ENCODE measurements around the gene SUMF2.
"Not testable (repeated sequence)": the region's sequence is repeated elsewhere in the genome, so short reads cannot be mapped to it uniquely, and the experiment has no call there.

The SUMF2 gene

GRCh38 chr7:56081626-56082340 is 17.7 kb downstream of the SUMF2 start:
- no peak overlapping the region for H3K4me3 Mint-ChIP-seq
- peak overlapping the region; percentile 34 for H3K27ac Mint-ChIP-seq
- no peaks in the 10 kb centered on the region for H3K27me3 Mint-ChIP-seq
- no peaks in the 10 kb centered on the region for H3K9me3 Mint-ChIP-seq
- DNase-seq, result no peak
- no peaks in the 10 kb centered on the region for H3K4me1 Mint-ChIP-seq (ENCODE audit: low read depth)
- peaks cover 86% of the 10 kb centered on the region for H3K36me3 Mint-ChIP-seq (ENCODE audit: low read depth)

GRCh38 chr7:56083150-56083785 is 19.2 kb downstream of the SUMF2 start:
- Mint-ChIP-seq H3K4me1 (ENCODE audit: low read depth) (no peaks in the 10 kb centered on the region), H3K27me3 (no peaks in the 10 kb centered on the region), H3K4me3 (no peak overlapping the region), H3K9me3 (no peaks in the 10 kb centered on the region), H3K36me3 (ENCODE audit: low read depth) (peaks cover 90% of the 10 kb centered on the region), H3K27ac (peak overlapping the region; percentile 64)
- no peak for DNase-seq

DNA sequence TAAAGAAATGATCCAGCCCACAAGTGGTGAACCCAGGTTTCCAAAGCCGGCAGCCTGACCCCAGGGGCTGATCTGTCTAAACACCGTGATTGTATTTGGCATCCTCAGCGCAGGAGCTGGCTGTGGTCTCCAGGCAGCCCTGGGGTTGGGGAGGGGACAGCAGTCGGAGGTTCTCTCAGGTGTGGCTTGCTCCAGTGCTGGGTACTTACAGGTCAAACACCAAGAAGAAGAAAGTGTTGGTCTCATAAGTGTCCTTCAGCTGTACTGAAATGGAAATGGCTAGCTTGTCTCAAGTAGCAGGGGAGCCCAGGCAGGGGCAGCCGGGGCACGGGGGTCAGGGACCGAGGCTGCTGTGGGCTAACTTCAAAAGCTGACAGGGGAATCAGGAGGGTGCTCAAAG is 22.7 kb downstream of the SUMF2 start:
- peaks cover 71% of the 10 kb centered on the region for H3K36me3 Mint-ChIP-seq (ENCODE audit: low read depth)
- H3K9me3 Mint-ChIP-seq, result no peaks in the 10 kb centered on the region
- H3K27me3 Mint-ChIP-seq, result no peaks in the 10 kb centered on the region
- H3K27ac Mint-ChIP-seq, result no peak overlapping the region
- H3K4me3 Mint-ChIP-seq, result no peak overlapping the region
- H3K4me1 Mint-ChIP-seq (ENCODE audit: low read depth), result no peaks in the 10 kb centered on the region
- no peak for DNase-seq

DNA sequence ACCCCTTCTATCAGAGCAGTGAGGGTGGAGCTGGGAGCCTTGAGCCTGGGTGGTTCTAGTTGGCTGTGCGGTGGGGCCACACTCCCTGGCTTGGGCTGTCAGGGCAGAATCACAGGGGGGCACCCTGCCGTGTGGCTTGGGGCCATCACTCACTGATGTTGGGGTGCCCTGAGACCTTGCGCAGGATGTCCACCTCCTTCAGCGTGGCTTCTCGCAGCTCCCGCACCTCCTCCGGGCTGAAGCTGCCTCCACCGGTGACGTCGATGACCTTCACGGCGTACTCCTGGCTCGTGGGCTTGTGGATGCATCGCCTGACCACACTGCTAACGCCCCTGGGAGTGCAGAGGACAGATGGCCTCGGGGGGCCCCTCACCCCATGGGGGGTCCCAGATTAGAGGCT is 23.4 kb downstream of the SUMF2 start:
- Mint-ChIP-seq H3K4me1 (ENCODE audit: low read depth) (no peaks in the 10 kb centered on the region), H3K27me3 (no peaks in the 10 kb centered on the region), H3K27ac (no peak overlapping the region), H3K4me3 (no peak overlapping the region), H3K9me3 (no peaks in the 10 kb centered on the region), H3K36me3 (ENCODE audit: low read depth) (peaks cover 67% of the 10 kb centered on the region)
- no peak for DNase-seq

DNA sequence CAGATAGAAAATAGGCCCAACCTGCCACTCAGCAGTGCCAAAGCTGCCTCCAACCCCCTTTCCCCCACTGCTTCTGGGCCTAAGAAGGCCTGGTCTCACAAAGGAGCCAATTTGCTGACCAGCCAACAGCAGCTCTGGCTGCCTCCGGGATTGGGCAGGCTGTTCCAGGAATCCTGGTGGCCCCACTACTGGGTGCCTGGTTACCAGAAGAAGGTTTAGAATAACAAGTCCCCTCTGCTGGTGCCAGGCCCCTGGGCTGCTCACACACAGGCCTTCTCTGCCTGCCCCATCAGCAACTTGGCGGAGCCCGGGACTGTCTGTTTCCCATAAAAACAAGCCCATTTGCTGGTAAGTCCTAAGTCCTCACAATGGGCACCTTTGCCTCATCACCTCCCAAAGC is 27.5 kb downstream of the SUMF2 start:
- Mint-ChIP-seq H3K36me3 (ENCODE audit: low read depth) (peaks cover 36% of the 10 kb centered on the region), H3K27ac (no peak overlapping the region), H3K9me3 (no peaks in the 10 kb centered on the region), H3K4me3 (no peak overlapping the region), H3K27me3 (no peaks in the 10 kb centered on the region), H3K4me1 (ENCODE audit: low read depth) (no peaks in the 10 kb centered on the region)
- no peak for DNase-seq

- not testable (repeated sequence) for H3K27ac Mint-ChIP-seq; H3K4me1 Mint-ChIP-seq (ENCODE audit: low read depth); H3K9me3 Mint-ChIP-seq; DNase-seq; H3K4me3 Mint-ChIP-seq; H3K27me3 Mint-ChIP-seq
- H3K36me3 Mint-ChIP-seq (ENCODE audit: low read depth), result peaks cover 34% of the 10 kb centered on the region
Measured at GRCh38 chr7:56092388-56092787, 28.3 kb downstream of the SUMF2 start.

GRCh38 chr7:56092789-56093531 is 28.9 kb downstream of the SUMF2 start, which contains the start of gene PHKG1:
Gene PHKG1, minus strand, starts transcription at chr7:56092952. Its CDS starts 4,011 bp downstream, at chr7:56088941.
- peaks cover 34% of the 10 kb centered on the region for H3K36me3 Mint-ChIP-seq (ENCODE audit: low read depth)
- no peaks in the 10 kb centered on the region for H3K9me3 Mint-ChIP-seq
- DNase-seq, result no peak
- no peak within 1 kb of the TSS for H3K27ac Mint-ChIP-seq
- no peaks in the 10 kb centered on the region for H3K27me3 Mint-ChIP-seq
- no peaks in the 10 kb centered on the region for H3K4me1 Mint-ChIP-seq (ENCODE audit: low read depth)
- H3K4me3 Mint-ChIP-seq, result no peak within 1 kb of the TSS

DNA sequence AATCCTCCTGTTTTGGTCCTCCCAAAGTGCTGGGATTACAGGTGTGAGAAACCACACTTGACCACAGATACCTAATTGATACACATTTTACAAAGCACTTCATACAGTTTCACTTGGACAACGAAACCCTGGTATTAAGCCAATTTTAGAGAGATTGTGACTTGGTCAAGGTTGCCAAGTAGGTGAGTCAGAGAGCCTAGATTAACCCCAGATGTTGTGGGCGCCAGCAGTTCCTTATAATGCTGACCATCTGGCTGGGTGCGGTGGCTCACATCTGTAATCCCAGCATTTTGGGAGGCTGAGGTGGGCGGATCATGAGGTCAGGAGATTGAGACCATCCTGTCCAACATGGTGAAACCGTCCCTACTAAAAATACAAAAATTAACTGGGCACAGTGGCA is 33.6 kb downstream of the SUMF2 start:
- Mint-ChIP-seq H3K4me3 (no peak overlapping the region), H3K36me3 (ENCODE audit: low read depth) (peaks cover 56% of the 10 kb centered on the region), H3K9me3 (no peaks in the 10 kb centered on the region), H3K27ac (no peak overlapping the region), H3K27me3 (no peaks in the 10 kb centered on the region), H3K4me1 (ENCODE audit: low read depth) (peaks cover 4% of the 10 kb centered on the region)
- no peak for DNase-seq

DNA sequence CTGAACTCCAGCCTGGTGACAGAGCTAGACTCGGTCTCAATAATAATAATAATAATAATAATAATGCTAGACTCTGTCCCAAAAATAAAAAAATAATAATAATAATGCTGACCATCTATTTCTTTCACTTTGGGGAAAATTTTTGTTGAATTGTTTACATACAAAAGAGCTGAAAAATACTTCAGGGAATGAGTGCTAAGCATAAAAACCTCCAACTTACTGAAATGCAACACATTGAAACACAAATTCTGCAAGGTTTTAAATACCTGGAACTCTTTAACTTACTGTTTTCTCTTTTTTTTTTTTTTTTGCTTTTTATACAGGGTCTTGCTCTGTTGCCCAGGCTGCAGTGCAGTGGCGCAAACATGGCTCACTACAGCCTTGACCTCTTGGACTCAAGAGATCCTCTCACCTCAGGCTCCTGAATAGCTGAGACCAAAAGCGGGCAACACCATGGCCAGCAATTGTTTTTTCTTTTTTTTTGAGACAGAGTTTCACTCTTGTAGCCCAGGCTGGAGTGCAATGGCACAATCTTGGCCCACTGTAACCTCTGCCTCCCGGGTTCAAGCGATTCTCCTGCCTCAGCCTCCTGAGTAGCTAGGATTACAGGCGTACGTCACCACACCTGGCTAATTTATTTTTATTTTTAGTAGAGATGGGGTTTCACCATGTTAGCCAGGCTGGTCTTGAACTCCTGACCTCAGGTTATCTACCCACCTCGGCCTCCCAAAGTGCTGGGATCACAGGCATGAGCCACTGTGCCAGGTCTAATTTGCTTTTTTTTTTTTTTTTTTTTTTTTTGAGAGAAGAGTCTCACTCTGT is 34.3 kb downstream of the SUMF2 start:
- H3K4me3 Mint-ChIP-seq; DNase-seq; H3K9me3 Mint-ChIP-seq; H3K4me1 Mint-ChIP-seq (ENCODE audit: low read depth); H3K27me3 Mint-ChIP-seq: not testable (repeated sequence)
- Mint-ChIP-seq H3K27ac (peak overlapping the region; percentile 18), H3K36me3 (ENCODE audit: low read depth) (peaks cover 62% of the 10 kb centered on the region)

DNA sequence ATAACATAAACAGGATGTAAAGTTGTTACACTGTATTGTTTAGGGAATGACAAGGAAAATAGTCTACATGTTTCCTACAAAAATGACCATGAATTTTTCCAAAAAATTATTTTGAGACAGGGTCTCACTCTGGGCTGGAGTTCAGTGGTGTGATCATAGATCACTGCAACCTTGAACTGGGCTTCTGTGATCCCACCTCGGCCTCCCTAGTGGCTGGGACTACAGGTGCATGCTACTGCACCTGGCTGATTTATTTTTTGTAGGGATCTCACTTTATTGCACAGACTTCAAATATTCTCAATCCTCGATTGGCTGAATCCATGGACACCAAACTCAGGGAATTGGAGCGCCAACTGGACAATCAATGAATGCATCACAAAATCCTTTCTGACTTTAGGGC is 35.6 kb downstream of the SUMF2 start:
- Mint-ChIP-seq H3K36me3 (ENCODE audit: low read depth) (peaks cover 75% of the 10 kb centered on the region), H3K27me3 (no peaks in the 10 kb centered on the region), H3K4me1 (ENCODE audit: low read depth) (peaks cover 15% of the 10 kb centered on the region), H3K4me3 (no peak overlapping the region), H3K27ac (no peak overlapping the region), H3K9me3 (no peaks in the 10 kb centered on the region)
- no peak for DNase-seq

DNA sequence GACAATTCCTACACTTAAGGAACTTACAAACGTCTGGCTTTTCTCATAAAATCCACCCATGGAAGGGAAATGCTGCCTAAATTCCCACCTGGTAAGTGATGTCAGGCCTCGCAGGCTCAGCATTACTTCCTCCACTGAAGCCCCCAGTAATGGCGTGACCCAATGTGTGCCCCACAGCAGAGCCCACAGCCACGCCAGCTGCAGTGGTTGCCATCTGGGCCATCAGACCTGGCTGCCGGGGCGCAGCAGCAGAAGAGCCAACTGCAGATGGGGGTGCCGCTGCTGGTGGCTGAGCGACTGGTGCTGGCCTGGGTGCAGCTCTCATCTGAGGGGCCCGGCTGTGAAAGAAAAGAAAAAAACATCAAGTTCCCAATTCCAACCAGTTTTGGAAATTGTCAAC is 40.1 kb downstream of the SUMF2 start:
- not testable (repeated sequence) for H3K27me3 Mint-ChIP-seq, H3K9me3 Mint-ChIP-seq, DNase-seq
- peaks cover 37% of the 10 kb centered on the region for H3K4me1 Mint-ChIP-seq (ENCODE audit: low read depth)
- peaks cover 82% of the 10 kb centered on the region for H3K36me3 Mint-ChIP-seq (ENCODE audit: low read depth)
- peak overlapping the region; percentile 97 for H3K4me3 Mint-ChIP-seq
- peak overlapping the region; percentile 57 for H3K27ac Mint-ChIP-seq

- Mint-ChIP-seq H3K27me3 (no peaks in the 10 kb centered on the region), H3K4me1 (ENCODE audit: low read depth) (peaks cover 39% of the 10 kb centered on the region), H3K4me3 (peak overlapping the region; percentile 97), H3K9me3 (peaks cover 5% of the 10 kb centered on the region), H3K36me3 (ENCODE audit: low read depth) (peaks cover 68% of the 10 kb centered on the region), H3K27ac (peak overlapping the region; percentile 99)
- no peak for DNase-seq
Measured at GRCh38 chr7:56105508-56105907, 41.4 kb downstream of the SUMF2 start.

- Mint-ChIP-seq H3K4me1 (ENCODE audit: low read depth) (peaks cover 39% of the 10 kb centered on the region), H3K36me3 (ENCODE audit: low read depth) (peaks cover 59% of the 10 kb centered on the region), H3K4me3 (peak within 1 kb of the TSS; percentile 97), H3K9me3 (peaks cover 5% of the 10 kb centered on the region), H3K27ac (peak within 1 kb of the TSS; percentile 99), H3K27me3 (no peaks in the 10 kb centered on the region)
- peak; percentile 90 for DNase-seq
Measured at GRCh38 chr7:56106108-56107073, 42.3 kb downstream of the SUMF2 start, which contains the start of gene CHCHD2. Gene CHCHD2, minus strand, starts transcription at chr7:56106476. Its CDS starts 63 bp downstream, at chr7:56106413.

Measured in activated T-cell treated with anti-CD3 and anti-CD28 coated beads, Interleukin-2, amount 50 U/mL, for 24 hours (primary cell).